CD4-positive, alpha-beta T cell treated with Interleukin-21 for 1 hour (primary cell): ENCODE measurements around the gene CREB3L2.

Experiments
- DNase-seq: peaks from one replicate; pipeline ENCODE4 v3.0.0-alpha.2; 2020

The CREB3L2 gene

GRCh38 chr7:138008588-138009349 is 6.9 kb upstream of the CREB3L2 start:
- peak; percentile 69 for DNase-seq

GRCh38 chr7:138008019-138008587 is 6.2 kb upstream of the CREB3L2 start:
- DNase-seq = no peak

- no peak for DNase-seq
Measured at GRCh38 chr7:138006106-138006505, 4.2 kb upstream of the CREB3L2 start.

- no peak for DNase-seq
Measured at GRCh38 chr7:138004936-138005335, 3.0 kb upstream of the CREB3L2 start.

GRCh38 chr7:138004046-138004445 is 2.2 kb upstream of the CREB3L2 start:
- no peak for DNase-seq

- no peak for DNase-seq
Measured at GRCh38 chr7:138002828-138003189, 923 bp upstream of the CREB3L2 start.

GRCh38 chr7:138002096-138002827 is 376 bp upstream of the CREB3L2 start:
- peak; percentile 99 for DNase-seq

- no peak for DNase-seq
Measured at GRCh38 chr7:138000081-138000701, 1.7 kb downstream of the CREB3L2 start.

- DNase-seq = no peak
Measured at GRCh38 chr7:137999496-138000080, 2.3 kb downstream of the CREB3L2 start.

- no peak for DNase-seq
Measured at GRCh38 chr7:137998250-137998649, 3.6 kb downstream of the CREB3L2 start.

- no peak for DNase-seq
Measured at GRCh38 chr7:137996871-137997270, 5.0 kb downstream of the CREB3L2 start.

GRCh38 chr7:137996386-137996851 is 5.5 kb downstream of the CREB3L2 start:
- DNase-seq = no peak

GRCh38 chr7:137994216-137994615 is 7.7 kb downstream of the CREB3L2 start:
- DNase-seq = no peak

- DNase-seq = no peak
Measured at GRCh38 chr7:137993395-137993743, 8.5 kb downstream of the CREB3L2 start.

- no peak for DNase-seq
Measured at GRCh38 chr7:137992550-137993394, 9.1 kb downstream of the CREB3L2 start.

- DNase-seq = no peak
Measured at GRCh38 chr7:137992104-137992549, 9.8 kb downstream of the CREB3L2 start.

GRCh38 chr7:137990251-137990941 is 11.5 kb downstream of the CREB3L2 start:
- no peak for DNase-seq

GRCh38 chr7:137989590-137989989 is 12.3 kb downstream of the CREB3L2 start:
- DNase-seq = no peak

- DNase-seq = no peak
Measured at GRCh38 chr7:137989094-137989493, 12.8 kb downstream of the CREB3L2 start.

- DNase-seq = no peak
Measured at GRCh38 chr7:137987968-137988367, 13.9 kb downstream of the CREB3L2 start.

- no peak for DNase-seq
Measured at GRCh38 chr7:137987563-137987962, 14.3 kb downstream of the CREB3L2 start.

GRCh38 chr7:137987018-137987349 is 14.9 kb downstream of the CREB3L2 start:
- no peak for DNase-seq
